ENCODE measurements around the gene SMPDL3B.

DNA sequence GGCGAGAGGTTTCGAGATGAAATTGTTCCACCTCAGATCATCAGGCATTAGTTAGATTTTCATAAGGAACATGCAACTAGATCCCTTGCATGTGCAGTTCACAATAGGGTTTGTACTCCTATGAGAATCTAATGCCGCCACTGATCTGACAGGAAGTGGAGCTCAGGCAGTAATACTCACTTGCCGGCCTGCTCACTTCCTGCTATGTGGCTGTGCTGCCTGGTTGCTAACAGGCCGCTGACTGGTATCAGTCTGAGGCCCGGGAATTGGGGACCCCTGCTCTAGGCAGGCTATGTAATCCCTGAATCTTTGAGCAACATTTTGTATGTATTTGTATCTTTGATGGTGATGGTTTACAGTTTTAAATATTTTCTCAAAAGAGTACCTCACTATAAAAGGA is 57.5 kb downstream of the SMPDL3B start:
- TF ChIP-seq ZNF24 (tag by site-specific recombination; IDR thresholded peaks at IDR 0.05), result no peak
- TF ChIP-seq CTCF (tag by site-specific recombination; IDR thresholded peaks at IDR 0.05), result no peak

Measured in HEK293 (cell line).